ENCODE measurements around the gene IRF1.

The IRF1 gene

DNA sequence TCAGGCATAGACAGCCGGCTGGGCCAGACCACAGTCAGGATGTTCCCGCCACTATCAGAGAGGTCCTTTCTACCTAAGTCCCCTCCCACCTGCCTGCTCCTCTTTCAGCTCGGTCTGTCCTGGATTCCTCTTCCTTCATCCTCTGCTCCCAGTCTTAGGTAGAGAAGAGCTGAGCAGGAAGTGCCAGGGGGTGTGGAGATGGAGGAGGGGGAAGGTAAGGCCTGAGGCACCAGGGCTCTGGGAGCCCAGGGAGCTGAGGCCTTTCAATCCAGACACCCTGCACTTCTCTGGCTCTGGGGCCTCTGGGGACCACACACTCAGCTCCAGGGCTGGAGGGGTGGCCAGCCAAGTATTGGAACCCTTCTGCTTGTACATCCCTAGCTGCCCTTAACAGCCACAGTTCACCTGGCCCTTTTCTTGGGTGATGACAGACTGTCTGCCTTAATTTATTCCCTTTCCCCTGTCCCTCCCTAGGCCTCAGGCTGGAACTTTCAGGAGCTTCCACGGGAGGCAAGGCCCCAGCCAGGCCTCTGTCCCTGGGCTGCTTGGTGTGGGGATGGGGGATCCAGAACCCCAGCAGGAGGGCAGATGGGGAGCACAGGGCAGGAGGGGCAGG lies 15.6 kb downstream of the IRF1 start:
- in situ Hi-C loops (cut with MboI; ENCODE audit: low sequenced_read_pairs): no loop called here

DNA sequence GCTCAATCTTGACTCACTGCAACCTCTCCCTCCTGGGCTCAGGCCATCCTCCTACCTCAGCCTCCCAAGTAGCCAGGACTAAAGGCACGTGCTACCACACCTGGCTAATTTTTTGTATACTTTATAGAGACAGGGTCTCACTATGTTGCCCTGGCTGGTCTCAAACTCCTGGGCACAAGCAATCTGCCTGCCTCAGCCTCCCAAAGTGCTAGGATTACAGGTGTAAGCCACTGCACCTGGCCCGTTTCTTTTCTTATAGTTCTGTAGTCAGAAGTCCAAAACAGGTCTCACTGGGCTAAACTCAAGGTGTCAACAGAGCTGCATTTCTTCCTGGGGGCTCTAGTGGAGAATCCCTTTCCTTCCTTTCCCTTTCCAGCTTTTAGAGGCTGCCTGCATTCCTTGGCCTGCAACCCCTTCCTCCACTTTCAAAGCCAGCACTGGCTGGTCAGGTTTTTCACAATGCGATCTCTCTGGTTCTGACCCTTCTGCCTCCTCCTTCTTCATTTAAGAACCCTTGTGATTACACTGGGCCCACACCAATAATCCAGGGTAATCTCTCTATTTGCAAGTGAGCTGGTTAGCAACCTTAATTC lies 16.3 kb downstream of the IRF1 start:
- in situ Hi-C loops (cut with MboI; ENCODE audit: low sequenced_read_pairs): no loop called here

DNA sequence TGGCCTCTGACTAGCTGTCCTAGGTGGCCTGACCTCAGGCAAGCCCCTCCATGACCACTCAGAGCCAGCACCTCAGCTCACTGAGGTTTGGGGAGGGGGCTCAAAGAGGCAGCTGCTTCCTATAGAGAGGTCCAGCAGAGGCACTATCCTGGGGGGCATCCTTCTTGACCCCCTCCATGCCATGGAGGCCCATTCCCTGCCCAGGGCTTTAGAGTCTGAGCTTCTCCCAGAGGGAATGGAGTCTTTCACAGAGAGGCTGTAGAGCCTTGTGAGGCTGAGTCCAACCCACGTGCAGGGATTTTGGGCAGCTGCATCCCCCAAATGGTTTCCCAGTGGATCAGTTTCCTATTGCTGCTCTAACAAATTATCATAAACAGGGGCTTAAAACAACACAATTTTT lies 16.9 kb downstream of the IRF1 start:
- in situ Hi-C loops (cut with MboI; ENCODE audit: low sequenced_read_pairs): no loop called here

DNA sequence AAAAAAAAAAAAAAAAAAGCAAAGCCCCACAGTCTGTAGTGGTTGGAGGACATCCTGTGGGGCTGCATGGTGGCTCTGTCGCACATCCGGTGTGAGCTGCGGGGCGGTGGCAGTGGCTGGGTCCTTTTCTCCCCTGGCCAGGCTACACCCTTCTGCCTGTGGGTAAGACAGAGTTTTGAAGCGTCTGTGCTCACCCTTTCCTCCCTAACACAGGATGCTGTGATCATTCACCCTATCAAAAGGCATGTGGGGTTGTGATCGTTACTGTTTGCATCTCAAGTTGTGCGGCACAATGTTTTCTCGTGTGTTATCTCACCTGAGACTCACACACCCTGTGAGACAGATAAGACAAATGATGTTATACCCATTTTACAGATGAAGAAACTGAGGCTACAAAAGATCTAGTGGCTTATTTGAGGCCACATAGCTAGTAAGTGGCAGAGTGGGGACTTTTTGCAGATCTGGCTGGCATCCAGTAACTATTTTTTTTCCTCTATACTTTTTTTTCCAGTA lies 17.5 kb downstream of the IRF1 start:
- in situ Hi-C loops (cut with MboI; ENCODE audit: low sequenced_read_pairs): no loop called here

DNA sequence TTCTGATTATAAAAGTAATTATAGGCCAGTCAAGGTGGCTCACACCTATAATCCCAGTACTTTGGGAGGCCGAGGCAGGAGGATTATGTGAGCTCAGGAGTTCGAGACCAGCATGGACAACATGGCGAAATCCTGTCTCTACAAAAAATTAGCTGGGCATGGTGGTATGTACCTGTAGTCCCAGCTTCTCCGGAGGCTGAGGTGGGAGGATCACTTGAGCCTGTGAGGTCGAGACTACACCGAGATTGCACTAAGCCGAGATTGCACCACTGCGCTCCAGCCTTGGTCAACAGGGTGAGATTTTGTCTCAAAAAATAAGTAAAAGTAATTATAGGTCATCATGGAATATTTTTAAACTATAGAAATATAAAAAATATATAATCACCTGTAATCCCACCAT lies 18.1 kb downstream of the IRF1 start:
- in situ Hi-C loops (cut with MboI; ENCODE audit: low sequenced_read_pairs): no loop called here

DNA sequence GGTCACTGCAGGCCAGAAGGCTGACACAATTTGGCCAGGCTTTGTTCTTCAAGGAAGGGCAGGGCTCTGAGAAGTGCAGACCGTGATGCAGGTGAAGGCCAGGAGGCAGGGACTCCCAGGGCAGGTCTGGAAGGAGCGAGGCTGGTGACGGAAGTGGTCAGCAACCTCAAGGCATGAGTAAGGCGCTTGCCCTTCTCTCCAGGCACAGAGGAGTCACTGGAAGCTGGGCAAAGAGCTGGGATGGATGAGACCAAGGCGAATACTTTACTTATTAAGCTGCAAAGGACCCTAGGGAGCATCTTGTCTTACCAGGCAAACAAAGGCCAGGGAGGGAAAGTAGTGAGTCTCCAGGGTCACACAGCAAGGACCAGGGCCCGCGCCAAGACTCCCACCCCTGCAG lies 18.6 kb downstream of the IRF1 start:
- in situ Hi-C loops (cut with MboI; ENCODE audit: low sequenced_read_pairs): no loop called here

DNA sequence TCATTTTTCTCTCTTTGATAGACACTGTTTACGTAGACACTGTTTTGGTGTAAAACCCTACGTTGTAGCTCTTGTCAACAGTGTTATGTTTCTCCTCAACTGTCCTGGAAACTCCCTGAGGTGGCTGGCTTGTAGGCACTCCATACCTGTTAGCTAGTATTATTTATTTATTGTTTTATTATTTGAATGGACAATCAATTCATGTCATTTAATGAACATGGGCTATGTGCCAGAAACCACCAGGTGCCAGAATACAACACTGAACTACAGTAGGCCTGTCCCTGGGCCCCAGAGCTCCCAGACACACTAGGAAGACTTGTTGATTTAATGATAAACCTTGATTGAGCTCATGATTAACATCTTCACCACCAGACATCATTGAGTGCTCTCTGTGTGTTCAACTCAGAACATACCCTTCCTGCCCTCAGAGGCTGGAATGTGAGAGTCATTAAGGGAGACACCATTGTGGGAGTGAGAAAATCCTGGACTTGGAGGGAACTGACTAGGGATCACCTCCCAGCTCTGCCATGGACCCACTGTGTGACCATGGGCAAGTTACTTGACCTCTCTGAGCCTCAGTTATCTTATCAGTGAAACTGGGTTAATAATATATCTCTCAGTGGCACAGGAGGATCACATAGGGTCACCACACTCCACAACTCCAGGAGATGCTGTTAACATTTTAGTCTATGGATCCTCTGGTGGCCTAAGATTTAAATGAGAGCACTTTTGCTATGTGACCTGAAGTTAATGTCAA lies 19.2 kb downstream of the IRF1 start:
- in situ Hi-C loops (cut with MboI; ENCODE audit: low sequenced_read_pairs): no loop called here

DNA sequence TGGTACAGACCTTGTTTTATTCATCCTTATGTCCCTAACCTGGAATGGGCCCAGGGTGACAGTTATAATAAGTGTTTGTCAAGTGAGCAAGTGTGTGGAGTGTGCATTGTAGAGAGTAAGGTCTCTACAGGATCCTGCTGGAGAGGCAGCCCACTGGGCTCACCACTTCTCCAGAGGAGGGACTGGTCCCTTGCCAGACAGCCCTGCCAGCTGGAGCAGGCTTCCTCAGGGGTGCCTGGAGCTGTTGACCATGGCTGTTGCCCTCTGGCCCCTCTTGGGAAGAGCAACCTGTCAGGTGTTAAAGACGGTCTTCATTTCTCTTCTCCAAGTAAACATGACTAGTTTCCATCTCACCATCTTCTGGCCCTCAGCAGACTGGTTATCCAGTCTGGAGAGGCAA lies 20.0 kb downstream of the IRF1 start:
- in situ Hi-C loops (cut with MboI; ENCODE audit: low sequenced_read_pairs): no loop called here

DNA sequence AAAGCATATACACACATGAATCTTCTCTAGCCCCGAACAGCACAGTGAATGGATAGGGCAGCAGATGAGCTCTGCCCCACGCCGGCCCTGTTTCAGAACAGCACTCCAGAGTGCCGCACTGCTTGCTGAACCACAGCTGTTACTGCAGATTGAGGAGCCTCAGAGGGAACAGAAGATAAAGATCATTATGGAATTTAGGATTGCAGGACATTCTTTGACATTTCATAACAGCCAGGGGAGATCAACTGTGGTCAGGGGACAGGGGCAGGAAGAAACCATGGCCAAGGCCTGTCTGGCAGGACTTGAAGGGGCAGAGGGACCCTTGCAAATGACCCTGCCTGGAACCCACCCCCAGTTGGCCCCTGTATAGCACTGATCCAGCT lies 20.6 kb downstream of the IRF1 start:
- in situ Hi-C loops (cut with MboI; ENCODE audit: low sequenced_read_pairs): no loop called here

DNA sequence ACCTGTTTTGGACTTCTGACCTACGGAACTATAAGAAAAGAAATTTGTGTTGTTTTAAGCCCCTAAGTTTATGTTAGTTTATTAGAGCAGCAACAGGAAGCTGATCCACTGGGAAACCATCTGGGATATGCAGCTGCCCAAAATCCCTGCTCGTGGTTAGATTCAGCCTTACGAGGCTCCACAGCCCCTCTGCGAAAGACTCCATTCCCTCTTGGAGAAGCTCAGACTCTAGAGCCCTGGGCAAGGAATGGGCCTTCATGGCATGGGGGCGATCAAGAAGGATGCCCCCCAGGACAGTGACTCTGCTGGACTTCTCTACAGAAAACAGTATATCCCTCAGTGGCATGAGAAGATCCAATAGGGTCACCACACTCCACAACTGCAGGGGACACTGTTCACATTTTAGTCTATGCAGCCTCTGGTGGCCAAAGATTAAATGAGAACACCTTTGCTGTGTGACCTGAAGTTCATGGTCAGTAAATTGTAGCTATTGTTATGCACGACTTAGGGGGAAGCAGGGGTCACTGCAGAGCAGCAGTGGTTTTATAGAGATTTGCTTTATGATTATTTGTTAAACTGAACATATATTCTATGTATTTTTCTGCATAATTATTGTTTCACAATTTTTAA lies 21.1 kb downstream of the IRF1 start:
- in situ Hi-C loops (cut with MboI; ENCODE audit: low sequenced_read_pairs): no loop called here

DNA sequence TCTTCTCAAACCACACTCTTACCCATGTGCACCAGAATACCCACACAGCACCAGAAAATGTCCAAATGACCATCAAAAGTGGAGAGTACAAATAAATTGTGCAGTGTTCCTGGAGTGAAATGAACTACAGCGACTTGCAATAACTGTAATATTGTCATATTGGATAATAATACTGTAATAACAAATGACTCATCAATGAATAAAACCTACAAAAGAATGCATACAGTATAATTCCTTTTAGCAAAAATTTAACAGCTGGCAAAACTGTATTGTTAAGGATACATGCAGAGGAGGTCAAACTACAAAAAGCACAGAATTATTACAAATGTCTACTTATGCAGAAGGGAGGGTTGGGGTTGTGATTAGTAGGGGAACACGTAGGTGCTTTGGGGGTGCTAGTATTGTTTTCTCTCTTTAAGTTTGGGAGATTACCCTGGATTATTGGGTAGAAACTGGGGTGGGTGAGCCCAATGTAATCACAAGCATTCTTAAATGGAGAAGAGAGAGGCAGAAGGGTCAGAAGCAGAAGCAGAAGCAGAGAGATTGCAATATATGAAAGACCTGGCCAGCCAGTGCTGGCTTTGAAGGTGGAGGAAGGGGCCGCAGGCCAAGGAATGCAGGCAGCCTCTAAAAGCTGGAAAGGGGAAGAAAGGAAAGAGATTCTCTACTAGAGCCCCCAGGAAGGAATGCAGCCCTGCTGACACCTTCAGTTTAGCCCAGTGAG lies 21.8 kb downstream of the IRF1 start:
- in situ Hi-C loops (cut with MboI; ENCODE audit: low sequenced_read_pairs): no loop called here

DNA sequence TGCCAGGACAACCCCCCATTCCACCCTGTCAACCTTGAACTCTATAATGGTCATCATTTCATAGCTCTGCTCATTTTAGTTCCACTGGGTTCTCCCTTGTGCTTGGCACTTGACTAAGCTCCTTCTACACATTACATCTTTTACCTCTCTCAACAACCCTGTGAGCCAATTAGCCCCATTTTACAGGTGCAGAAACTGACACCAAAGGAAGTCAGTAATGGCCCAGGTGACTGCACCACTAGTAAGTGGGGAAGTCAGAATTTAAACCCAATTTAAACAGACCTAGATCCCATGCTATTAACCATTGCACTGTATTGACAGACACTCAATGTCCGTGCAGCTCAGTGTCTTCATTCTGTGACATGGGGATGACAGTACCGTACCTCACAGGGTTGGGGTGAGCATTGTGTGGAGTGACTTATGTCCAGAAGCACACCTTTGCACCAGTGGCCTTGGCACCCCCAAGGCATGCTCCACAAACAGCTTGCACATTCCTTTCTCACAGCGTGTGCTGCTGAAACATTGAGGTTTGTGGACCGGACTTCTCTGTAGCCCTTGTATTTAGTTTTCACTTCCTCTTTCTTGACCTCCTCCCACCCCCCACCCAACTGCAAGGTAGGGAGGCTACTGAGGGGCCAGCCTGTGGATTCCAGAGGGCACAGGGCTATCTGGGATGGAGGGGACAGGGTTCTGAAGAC lies 23.1 kb downstream of the IRF1 start:
- in situ Hi-C loops (cut with MboI; ENCODE audit: low sequenced_read_pairs): no loop called here

DNA sequence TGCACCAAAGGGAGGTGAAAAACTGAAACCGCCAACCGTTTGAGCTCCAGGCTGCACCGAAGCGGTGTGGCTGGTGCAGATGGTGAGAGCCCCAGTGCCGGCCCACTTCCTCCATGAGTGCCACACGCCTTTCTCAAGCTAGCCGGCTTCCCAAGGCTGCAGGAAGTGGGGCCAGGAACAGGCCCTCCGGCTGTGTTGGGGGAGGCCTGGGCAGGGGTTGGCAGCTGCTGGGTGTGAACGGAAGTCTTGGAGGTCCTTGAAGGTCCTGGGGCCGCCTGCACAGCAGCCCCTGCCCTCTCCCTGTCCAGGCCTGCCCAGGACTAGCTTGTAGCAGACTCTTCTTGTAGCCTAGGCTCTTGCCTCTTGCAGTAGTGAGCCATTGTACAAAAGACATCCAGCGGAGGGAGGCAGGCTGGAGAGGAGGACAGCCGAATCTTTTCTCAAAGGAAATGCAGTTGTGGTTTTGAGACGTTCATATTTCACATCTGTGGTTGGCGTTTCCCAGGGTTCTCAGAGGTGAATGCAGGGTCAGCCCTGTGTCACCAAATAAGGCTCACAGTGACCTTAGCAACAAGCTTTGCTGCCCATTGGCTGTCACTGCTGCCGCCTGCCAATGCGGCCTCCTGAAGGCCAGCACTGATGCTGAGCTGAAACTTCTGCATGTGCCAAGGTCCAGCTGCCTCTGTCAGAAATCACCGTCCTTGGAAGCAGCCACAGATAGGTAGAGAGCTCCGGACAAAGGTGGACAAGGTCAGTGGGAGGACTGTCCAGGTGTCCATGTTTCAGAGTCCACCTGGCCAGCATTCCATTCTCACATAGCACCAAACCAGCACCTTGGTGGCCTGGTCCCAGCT lies 23.9 kb downstream of the IRF1 start:
- in situ Hi-C loops (cut with MboI; ENCODE audit: low sequenced_read_pairs): no loop called here

DNA sequence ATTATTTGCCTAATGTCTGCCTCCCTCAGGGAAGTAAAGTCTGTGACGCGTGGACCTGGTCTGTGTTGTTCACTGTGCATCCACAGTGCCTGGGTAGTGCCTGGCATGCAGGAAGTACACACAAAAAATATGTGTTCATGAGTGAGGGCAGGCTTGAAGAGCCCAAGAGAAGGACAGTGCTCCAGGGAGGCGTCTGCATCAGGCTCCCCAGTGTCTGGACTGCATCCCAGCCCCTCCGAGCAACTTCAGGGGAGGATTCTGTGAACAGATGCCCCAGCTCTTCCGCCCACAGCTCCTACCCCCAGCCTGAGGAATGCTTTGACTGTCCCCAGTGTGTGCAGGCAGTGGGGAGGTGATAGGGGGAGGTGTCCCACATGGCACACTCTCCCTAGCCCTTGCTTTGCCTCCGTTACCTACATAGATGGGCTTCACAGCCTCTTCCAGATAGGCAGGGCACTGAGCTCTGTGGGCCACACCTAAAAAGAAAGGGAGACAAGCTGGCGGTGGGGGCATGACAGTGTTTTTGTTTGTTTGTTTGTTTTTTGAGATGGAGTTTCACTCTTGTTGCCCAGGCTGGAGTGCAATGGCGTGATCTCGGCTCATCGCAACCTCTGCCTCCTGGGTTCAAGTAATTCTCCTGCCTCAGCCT lies 25.4 kb downstream of the IRF1 start:
- in situ Hi-C loops (cut with MboI; ENCODE audit: low sequenced_read_pairs): no loop called here

DNA sequence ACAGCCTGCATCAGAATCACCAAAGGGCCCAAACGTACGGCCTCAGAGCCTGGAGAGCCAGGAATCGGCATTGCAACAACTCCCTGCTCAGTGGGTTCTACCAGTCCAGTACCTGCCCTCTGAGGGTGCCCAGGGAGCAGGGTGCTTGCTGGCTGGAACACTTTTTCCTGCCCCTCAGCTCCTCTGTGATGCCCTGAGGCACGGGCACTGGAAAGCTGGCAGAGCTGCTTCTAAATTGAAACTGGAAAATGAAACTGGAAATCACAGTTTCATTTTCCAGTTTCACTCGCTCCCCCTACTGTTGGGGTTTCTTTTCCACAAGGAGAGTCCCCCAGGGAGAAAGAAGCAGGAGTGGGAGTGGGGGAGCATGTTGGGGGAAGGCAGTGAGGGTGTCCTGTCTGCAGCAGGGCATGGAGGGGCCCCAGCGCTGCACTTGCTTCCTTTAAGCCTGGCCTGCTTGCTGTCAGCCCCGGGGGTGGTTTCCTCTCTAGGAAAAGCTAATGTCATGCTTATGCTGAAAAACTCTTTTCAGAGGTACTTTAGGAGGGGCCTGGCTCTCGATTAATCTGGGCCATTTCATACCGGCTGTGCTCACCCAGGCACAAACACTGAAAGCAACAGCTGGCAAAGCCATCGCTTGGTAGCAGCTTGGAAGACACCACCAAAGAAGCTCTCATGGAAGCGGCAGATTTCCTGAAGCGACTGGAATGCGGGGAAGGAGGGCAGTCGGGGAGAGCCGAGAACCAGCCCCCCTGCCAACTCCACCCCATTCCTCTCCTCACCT lies 26.2 kb downstream of the IRF1 start:
- in situ Hi-C loops (cut with MboI; ENCODE audit: low sequenced_read_pairs): no loop called here

DNA sequence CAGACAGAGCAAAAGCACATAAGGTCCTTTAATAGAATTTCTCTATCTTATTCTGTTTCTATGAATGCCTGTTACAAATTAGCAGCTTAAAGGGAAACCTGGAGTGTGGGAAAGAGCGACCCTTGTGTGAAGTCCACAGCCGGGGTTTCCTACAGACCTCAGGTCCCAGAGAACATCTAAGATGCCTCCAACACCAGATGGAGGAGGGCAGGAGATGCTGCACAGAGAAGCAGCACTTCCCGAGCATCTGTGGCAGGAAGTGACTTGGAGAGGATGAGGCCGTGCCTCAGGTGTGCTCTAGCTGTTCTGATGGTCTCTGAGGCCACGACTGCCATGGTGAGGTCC lies 26.8 kb downstream of the IRF1 start:
- in situ Hi-C loops (cut with MboI; ENCODE audit: low sequenced_read_pairs): no loop called here

DNA sequence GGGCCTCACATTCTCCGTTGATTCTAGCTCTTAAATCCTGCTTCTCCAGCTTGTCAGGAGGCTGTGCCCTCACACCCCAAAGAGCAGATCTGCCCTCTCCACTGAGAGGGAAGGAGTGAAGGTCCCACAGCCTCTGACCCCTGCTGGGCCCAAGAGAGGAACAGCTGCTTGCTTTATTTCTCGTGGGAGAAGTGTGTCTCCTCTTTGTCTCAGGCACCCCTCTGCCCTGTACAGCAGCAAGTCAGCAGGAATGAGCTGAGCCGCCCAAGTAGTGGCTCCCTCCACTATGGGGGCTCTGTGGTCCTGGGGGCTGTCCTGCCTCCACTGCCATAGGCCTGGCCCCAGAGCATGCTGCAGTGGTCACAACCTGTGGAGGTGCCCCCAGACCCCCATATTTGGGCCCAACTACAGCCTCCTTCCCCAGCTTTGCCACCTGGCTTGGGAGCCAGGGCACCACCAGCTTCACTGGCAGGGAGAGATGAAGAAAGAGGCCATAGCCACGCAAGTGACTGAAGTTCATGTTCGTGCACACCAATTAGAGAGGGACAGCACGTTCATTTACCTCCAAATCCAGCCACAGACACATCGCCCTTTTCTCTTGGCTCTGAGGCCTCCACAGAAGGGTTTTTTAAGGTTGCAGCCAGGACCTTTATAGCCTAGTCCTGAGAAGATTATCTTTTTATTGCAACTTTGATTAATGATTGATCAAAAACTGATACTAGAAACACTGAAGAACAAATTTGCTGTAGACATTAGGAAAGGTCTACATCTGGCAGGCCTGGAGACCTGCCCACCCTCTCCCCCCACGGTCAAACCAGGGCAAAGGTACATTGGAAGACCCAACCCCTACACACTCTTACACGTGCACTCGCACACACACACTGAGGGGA lies 27.5 kb downstream of the IRF1 start:
- in situ Hi-C loops (cut with MboI; ENCODE audit: low sequenced_read_pairs): no loop called here

DNA sequence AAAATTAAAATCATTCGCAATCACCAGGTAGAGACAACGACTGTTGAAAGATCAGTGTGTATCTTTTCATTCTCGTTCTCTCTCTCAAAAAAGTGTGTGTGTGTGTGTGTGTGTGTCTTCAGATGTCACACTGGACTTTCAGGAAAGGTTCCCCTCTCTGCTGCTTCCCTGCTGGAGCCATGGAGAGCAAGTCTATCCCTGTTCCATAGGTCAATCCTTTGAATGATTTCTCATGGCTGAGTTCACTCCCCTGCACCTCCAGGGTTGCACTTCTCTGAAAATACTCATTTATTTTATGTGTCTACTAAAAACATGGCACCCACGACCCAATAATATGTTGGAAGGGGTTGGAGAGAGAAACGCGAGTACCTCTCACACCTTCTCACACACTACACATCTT lies 28.2 kb downstream of the IRF1 start:
- in situ Hi-C loops (cut with MboI; ENCODE audit: low sequenced_read_pairs): no loop called here
